Activated CD8-positive, alpha-beta memory T cell treated with anti-CD3 and anti-CD28 coated beads for 36 hours (primary cell): ENCODE measurements around the gene SLC10A4. TPM values are rescaled to one million over a fixed set of nuclear protein-coding genes. Genes with fewer than 3 reads are reported as not detected.

Experiments used
- CTCF ChIA-PET: fragments of 350-600 bp; sonication (Branson Sonifier 250); formaldehyde crosslinking; loops from one replicate; lab custom pipeline; 2021; ENCODE audit warnings: antibody characterized with exemption; lab: Charles Lee
- POLR2A ChIA-PET: fragments of 350-600 bp; sonication (Branson Sonifier 250); formaldehyde crosslinking; loops from one replicate; lab custom pipeline; 2021; ENCODE audit warnings: antibody characterized with exemption; lab: Charles Lee
- total RNA-seq, 2 experiments: library from RNA; stranded (reverse); gene quantifications; one replicate each; pipeline ENCODE4 v1.2.3, GENCODE V29; 2021

Gene SLC10A4
- total RNA-seq, 2 experiments from 2014 or later, result 0.11 TPM; not detected in 1

DNA sequence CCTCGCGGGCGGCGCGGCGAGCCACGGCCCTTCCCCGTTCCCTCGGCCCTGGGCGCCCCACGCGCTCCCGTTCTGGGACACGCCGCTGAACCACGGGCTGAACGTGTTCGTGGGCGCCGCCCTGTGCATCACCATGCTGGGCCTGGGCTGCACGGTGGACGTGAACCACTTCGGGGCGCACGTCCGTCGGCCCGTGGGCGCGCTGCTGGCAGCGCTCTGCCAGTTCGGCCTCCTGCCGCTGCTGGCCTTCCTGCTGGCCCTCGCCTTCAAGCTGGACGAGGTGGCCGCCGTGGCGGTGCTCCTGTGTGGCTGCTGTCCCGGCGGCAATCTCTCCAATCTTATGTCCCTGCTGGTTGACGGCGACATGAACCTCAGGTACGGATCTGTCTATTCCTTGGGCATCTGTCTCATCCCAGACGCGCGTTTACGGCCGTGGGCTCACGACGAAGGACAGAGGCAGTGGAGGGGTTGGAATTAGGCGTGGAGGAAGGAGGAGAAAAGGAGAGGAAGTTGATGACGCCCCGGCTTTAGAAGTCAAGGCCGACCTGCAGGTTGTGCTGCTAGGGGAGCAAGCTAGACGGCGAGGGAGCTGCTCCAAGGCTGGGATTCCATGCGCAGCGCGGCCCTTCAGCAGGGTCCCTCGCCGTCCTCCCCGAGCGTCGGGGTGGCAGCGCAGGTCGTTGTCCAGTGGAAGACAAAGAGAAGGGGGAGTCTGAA, 792 bp downstream of the SLC10A4 start:
- CTCF ChIA-PET, result no interaction called here

DNA sequence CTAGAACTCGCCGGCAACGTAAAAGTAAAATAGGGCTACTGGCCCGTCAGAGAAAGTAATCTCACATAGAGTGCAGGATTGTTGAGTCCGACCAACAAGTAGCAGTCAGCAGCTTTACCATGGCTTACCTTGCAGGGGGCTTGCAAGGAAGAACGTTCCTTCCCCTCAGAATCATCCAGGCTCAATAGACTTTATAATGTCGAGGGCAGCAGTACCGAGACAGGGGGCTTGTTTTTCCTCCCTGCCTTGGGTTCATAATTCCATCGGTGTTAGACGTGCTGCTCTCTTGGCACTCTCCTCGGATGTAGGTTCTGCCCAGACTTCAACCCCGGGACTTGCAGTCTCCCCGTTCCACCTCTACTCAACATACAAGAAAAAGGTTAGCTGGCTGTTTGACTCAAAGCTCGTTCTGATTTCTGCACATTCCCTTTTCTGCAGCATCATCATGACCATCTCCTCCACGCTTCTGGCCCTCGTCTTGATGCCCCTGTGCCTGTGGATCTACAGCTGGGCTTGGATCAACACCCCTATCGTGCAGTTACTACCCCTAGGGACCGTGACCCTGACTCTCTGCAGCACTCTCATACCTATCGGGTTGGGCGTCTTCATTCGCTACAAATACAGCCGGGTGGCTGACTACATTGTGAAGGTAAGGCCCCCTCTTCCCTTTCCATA, 1.5 kb downstream of the SLC10A4 start:
- CTCF ChIA-PET, result no interaction called here
- POLR2A ChIA-PET, result no interaction called here

More for the DNA sequence above, 792 bp downstream of the SLC10A4 start:
- POLR2A ChIA-PET, result no interaction called here

DNA sequence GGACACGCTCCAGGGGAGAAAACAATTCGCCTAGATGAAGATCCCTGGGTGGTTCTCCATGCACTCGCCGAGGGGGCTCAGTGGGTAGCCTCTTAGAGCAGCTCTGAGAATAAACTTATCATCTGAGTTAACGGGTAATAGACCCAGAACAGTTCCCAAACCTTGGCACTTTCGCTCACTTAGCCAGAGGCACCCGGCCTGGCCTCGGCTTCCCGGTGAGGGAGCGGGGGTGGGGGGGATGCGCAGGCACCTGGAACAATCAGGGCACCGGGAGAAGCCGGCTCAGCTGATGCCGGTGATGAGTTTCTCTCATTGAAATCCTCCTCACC, 6.5 kb downstream of the SLC10A4 start:
- ChIA-PET CTCF (no interaction called here), POLR2A (no interaction called here)

DNA sequence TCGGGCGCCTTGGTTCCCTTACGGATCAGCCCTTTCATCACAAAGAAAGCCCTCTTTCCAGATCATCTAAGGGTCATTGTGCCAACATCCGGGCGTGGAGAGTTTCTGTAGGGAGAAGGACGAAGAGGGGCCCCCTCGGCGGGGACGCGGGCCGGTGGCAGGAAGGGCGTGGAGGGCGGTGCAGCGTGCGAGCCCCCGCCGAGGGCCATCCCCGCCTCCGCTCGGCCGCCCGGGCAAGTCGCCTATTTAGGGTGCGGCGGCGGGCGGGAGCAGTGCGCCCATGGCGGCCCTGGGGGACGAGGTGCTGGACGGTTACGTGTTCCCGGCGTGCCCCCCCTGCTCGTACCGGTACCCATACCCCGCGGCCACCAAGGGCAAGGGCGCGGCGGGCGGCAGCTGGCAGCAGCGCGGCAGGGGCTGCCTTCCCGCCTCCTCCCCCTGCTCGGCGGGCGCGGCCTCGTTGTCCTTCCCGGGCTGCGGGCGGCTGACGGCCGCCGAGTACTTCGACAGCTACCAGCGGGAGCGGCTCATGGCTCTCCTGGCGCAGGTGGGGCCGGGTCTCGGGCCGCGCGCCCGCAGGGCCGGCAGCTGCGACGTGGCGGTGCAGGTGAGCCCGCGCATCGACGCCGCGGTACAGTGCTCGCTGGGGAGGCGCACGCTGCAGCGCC, 7.0 kb downstream of the SLC10A4 start, which contains the start of gene ZAR1:
Gene ZAR1 (plus strand): TSS at position 241 of the 668 bp plus-strand sequence. CDS start 40 bp downstream, at position 281.
- ChIA-PET CTCF (no interaction called here), POLR2A (no interaction called here)

DNA sequence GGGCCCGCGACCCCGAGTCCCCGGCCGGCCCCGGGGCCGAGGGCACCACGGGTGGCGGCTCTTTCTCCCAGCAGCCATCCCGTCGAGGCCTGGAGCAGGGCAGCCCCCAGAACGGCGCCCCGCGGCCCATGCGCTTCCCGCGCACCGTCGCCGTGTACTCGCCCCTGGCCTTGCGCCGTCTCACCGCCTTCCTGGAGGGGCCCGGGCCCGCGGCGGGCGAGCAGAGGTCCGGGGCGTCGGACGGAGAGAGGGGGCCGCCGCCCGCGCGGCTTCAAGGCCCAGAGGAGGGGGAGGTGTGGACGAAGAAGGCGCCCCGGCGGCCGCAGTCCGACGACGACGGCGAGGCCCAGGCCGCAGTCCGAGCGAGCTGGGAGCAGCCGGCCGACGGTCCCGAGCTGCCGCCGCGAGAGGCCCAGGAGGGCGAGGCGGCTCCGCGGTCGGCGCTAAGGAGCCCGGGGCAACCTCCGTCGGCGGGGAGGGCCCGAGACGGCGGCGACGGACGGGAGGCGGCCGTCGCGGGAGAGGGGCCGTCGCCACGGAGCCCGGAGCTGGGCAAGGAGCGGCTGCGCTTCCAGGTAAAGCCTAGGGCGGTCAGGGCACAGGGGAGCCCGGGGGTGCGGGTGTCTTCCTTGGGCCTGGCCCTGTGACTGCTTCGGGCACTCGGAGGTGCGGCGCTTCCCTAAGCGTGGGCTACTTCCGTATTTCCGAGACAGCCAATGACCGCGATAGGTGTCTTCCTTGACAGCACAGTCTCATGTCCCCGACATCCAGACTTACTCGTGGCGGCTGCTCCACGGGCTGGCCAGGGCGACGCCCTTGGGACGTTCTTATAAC, 7.8 kb downstream of the SLC10A4 start:
- CTCF ChIA-PET, result no interaction called here

DNA sequence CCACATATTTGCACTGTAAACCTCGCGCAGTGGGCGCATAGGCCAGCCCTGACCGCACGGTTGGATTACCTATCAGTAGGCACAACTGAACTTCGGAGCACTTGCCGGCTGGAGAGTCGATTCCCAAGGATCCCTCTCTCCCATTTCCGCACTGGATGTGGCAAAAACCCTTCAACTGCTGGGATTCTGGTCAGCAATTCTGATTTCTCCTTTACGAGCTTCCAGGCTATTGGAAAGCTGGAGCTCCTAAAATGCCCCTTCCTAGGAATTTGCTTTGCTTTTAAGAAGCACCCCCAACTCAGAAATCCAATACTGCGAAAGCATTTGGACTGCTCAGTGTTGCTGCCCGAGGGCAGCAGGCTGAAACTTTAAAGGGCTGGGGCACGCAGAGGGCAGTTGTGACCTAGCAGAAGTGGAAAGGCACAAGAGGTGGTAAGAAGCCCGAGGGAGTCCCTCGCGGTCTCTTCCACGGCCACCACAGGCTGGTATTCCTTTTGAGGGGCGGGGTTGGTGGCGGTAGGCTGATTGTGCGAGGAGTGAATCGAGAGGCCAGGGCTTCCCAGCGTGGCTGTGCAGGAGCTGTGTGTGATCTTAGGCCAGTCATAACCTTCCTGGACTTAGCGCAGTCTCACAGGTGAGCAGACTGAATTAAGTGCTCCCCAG, 8.5 kb downstream of the SLC10A4 start:
- ChIA-PET CTCF (interaction anchor here (1.0 kb wide), 1 partner anchor 11 kb away, joined by 3 read pairs; no protein-coding TSS in a partner anchor), POLR2A (no interaction called here)

More for the DNA sequence above, 7.8 kb downstream of the SLC10A4 start:
- POLR2A ChIA-PET, result no interaction called here

DNA sequence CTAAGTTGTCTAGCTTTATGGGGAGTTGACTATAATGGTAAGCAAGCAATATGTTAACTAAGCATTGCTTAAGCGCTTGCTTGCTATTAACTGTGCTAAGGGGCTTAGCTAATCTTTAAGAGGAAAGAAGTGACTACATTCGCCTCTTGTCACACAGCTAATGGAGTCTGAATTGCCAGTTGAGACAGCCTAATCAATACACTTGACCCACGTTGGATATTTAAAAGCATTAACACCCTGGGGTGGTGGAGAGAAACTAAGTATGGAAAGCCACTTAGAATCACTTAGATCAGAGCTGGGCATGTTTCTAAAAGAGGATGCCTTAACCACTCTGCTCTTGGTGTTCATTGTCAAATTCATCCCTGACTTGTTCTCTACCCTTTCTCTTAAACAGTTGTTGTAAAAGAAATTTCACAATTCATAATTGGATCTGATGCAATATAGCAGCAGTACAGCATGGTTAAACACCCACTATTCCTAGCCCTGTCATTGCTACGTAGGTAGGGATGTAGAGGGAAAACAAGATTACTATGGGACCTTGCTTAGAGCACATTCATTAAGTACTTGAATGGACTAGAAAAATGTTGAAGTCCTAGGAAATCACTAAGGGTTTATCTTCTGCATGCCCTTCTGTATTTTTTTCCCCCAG, 10.4 kb downstream of the SLC10A4 start:
- POLR2A ChIA-PET, result no interaction called here

DNA sequence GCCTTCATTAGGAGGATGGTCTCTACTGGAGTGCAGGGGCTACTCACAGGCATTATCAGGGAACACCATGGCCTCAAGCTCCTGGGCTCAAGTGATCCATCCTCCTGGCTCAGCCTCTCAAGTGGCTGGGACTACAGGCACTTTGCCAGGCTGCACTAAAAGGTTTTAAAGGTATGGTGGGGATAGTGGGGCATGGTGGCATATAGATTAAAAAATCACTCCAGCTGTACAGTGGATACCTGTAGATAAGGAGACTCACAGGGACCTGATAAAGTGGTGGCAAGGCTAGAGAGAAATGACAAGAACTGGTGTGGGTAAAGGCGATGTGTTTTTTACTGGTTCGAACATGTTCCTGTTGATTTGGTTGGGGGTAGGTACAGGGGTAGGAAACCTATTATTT, 12.8 kb downstream of the SLC10A4 start:
- POLR2A ChIA-PET, result no interaction called here
- CTCF ChIA-PET, result no interaction called here

More for the DNA sequence above, 10.4 kb downstream of the SLC10A4 start:
- CTCF ChIA-PET, result no interaction called here

DNA sequence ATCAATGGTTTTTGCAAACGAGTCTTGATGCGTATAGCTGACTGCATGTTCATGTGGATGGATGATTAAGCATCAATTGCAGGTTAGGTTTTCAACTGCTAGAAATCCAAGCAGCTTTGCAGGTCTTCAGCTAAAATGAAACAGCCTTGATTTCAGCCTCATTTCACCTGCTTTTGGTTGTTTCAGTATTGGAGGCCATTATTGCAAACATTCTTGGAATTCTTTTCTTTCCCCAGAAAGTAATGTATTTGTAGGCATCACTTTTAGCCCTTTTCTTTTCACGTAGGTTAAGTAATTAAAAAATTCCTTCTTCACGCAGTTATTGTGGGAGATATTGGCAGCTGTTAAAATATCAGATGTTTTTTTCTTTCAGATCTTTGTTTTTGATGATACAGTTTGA, 15.8 kb downstream of the SLC10A4 start:
- POLR2A ChIA-PET, result no interaction called here
- CTCF ChIA-PET, result no interaction called here

DNA sequence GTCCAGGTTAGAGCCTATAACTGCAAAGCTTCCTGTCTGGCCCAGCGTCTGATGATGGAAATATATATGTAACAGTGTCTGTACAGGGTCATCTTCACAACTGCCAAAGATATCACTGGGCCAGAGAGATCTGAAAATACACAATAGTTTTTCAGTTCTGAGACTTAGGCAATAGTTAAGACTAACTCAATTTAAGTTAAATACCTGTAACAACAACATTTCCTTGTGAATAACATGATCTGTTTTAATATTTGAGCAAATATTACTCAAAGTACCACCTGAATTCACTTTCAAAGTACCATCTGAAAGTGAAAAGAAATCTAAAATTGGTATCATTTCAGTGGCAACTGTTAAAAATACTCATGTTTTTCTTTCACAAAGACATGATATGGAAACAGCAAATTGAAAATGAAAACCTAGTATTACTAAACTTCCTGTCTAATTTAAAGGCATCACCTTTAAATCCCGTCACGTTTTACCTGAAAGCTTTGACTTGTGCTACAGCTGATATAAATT, 16.5 kb downstream of the SLC10A4 start:
- ChIA-PET POLR2A (no interaction called here), CTCF (no interaction called here)

DNA sequence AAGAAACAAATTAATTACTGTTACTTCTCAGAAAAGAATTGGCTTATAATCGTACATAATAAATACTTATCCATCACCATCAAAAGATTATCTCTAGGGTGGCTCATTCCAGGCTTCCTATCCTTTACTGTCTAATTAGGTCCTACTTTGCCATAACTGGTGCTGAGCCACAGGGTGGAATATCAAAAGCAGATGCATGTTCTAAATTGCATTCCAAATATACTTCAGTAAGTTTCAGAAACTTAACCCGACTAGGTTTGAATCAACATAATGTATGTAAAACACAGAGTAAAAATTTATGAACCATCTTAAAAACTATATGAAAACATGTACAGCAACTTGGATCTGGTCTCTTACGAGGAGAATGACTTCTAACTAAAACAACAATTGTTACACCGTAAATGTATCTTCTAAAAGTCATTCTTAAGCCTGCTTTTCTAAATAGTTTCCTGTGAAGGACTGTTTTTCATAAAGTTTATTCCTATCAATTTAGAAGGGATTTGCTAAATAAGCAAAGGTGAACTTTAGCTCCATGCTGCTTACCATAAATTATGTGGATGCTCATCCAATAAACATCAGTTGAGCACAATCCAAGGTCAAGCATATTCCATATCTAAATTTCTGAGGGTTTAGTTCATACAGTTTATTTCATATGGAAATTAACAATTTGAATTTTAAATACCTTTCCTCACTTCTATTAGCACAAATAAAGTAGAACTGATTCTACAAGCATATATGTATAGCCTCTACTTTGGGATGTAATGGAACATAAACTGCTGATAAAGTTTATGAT, 20.3 kb downstream of the SLC10A4 start:
- CTCF ChIA-PET, result no interaction called here
- POLR2A ChIA-PET, result no interaction called here

DNA sequence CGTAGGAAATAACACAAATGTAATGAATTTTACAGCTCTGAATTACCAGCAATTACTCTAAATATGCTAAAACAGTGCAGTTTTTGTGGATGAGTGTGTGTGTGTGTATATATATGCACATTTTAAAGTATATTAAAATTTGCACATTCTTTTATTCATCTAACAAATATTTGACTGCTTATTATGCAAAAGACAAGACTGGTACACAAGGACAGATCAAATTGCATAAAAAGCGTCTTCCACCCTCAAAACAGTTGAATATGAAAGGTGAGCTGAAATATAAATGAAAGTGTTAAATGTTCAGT, 20.8 kb downstream of the SLC10A4 start:
- ChIA-PET POLR2A (no interaction called here), CTCF (no interaction called here)

DNA sequence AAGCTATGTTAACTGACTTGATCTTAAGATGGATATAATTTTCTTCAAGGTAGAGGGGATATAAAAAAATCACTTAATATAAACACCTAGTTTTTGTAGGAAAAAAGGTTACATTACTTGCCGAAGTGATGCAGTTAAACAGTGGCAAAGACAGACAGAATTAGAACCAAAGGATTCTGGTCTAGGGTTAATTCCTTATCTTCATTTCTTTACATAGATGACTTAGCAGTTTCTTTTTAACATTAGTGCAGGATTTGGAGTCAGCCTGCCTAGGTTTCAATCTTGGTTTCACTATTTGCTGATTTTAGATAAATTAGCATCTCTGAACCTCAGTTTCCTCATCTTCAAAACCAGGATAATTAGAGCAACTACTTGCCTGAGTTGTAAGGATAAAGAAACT, 21.2 kb downstream of the SLC10A4 start:
- ChIA-PET CTCF (no interaction called here), POLR2A (no interaction called here)

DNA sequence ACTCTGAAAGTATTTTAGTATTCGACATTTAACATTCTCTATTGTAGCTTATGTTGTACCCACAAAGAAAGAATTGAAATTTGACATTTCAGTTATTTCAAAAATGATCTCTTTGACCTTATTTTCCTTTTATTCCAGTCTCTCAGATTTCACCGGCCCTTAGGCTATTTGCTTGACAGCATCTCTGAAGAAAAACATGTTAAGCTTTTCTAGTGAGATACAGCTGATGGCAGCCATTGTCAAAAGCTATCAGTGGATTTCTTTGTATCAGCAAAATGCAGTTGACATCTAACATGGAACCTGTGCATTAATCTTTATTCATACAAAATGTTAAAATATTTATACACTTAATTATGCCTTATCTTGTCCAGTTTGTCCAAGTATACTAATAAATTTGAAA, 23.6 kb downstream of the SLC10A4 start:
- ChIA-PET CTCF (no interaction called here), POLR2A (no interaction called here)

DNA sequence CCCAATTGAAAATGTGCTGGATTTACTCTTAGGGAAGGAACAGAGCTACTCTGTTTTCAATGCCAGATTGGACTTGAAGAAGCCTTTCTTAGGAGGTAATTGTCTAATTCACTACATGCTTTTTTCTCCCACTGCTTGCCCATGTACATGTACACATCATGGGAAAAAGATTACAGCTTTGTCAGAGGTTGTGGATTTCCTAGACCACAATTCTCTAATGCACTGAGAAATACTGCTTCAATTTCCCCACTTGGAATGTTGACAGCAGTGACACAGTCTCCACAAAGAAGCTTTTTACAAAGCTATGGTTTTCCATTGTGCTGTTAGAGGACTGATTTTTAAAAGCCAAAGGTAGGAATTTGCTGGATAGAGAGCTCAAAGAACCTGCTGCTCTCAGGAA, 26.4 kb downstream of the SLC10A4 start:
- POLR2A ChIA-PET, result no interaction called here
- CTCF ChIA-PET, result no interaction called here

DNA sequence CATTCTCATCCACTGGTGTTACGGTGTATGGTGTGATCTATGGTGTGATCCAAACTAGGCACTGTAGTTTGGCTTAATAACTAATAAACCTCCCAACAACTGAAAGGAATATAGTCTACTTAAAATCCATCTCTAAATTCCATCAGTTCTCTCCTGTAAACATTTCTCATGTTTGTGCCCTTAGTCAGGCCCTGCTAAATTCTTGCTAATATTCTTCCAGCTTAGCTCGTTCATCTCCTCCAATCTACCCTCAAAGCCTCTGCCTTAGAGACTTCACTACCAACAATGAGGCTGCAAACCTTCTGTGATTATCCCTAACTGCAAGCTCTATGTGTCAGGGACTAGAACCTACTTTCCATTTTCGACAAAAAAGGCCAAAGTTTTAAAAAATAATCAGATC, 35.0 kb downstream of the SLC10A4 start:
- POLR2A ChIA-PET, result no interaction called here
- CTCF ChIA-PET, result no interaction called here

DNA sequence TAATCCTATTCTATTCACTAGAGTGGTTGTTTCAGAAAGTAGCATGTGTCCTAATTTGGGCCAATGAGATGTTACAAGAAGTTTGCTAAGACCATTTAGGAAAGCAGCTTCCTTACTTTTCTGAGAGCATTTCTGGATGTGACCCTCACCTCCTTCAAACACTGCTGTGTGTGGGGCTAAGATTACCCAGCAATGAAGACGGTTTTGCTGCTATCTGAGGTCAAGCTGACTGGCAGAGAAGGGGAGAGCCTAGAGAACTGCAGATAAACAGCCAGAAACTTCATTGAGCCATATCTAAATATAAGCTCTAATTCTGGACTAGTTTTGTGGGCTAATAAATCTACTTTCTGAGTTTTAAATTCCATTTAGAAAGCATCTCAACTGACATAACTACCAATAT, 43.3 kb downstream of the SLC10A4 start:
- CTCF ChIA-PET, result no interaction called here
- POLR2A ChIA-PET, result no interaction called here

DNA sequence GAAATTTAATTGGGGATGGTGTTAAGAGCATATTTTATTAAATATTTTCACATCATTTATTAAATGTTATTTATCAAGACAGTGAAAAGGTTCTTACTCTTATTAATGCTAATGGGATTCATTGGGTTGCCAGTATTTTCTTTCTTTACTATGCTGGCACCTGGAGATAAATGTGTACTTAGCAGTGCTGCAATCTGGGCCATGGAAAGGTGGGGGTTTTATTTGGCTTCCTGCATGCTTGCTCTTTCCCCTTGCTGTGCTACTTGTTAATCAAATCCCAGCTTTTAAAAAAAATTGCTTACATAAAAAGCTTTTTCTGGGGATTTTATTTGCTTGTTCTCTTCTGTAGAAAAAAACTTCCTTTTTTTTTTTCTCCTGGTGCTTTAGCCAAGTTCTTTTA, 55.2 kb downstream of the SLC10A4 start:
- CTCF ChIA-PET, result no interaction called here
- POLR2A ChIA-PET, result no interaction called here
